OCI-LY7 (cell line): Measurements from ENCODE around the gene TMEM39A.

Experiments
- CTCF ChIP-seq: fragments of 200-600 bp; sonication (generic); conservative IDR thresholded peaks from 2 replicates; pipeline ENCODE4 v1.5.1; 2014; ENCODE audit warnings: mild to moderate bottlenecking, antibody characterized with exemption, low read length, moderate library complexity, mixed read lengths
- EZH2phosphoT487 ChIP-seq: fragments of 200-600 bp; sonication (generic); IDR thresholded peaks from 2 replicates; pipeline ENCODE4 v1.6.1; 2018; ENCODE audit warnings: low read depth, borderline replicate concordance, mild to moderate bottlenecking, mixed run types, antibody characterized with exemption, low read length, moderate library complexity, mixed read lengths

GRCh38 chr3:119437691-119438258, 25.6 kb downstream of the TMEM39A start:
- TF ChIP-seq CTCF (no peak), EZH2phosphoT487 (no peak)
